NCI-H82 (cell line): ENCODE measurements around the gene GSS.

Experiments
- DNase-seq: peaks from one replicate; lab custom pipeline; 2025; lab: John Stamatoyannopoulos, UW

GSS gene

GRCh38 chr20:34955231-34956040, at the start of gene GSS, which contains the start of gene MYH7B:
TSS of gene GSS (minus strand) at chr20:34955806. CDS start at chr20:34951852, 3,954 bp downstream.
TSS of gene MYH7B (plus strand) at chr20:34955868. CDS start at chr20:34978006, 22,138 bp downstream.
- DNase-seq: peak; percentile 100

GRCh38 chr20:35004749-35005462, 49.3 kb upstream of the GSS start:
- no peak for DNase-seq

GRCh38 chr20:35004051-35004725, 48.6 kb upstream of the GSS start:
- no peak for DNase-seq

GRCh38 chr20:35003211-35004031, 47.8 kb upstream of the GSS start:
- no peak for DNase-seq

GRCh38 chr20:35002426-35003210, 47.0 kb upstream of the GSS start:
- no peak for DNase-seq

- peak; percentile 15 for DNase-seq
Observed at GRCh38 chr20:35001596-35002362, 46.2 kb upstream of the GSS start.

- DNase-seq: no peak
Observed at GRCh38 chr20:35000922-35001595, 45.5 kb upstream of the GSS start.

- no peak for DNase-seq
Observed at GRCh38 chr20:35000311-35000921, 44.8 kb upstream of the GSS start.

- DNase-seq: no peak
Observed at GRCh38 chr20:34999782-35000181, 44.2 kb upstream of the GSS start.

GRCh38 chr20:34999021-34999451, 43.4 kb upstream of the GSS start:
- DNase-seq: no peak

- DNase-seq: no peak
Observed at GRCh38 chr20:34998331-34998950, 42.8 kb upstream of the GSS start.

- no peak for DNase-seq
Observed at GRCh38 chr20:34997774-34998173, 42.2 kb upstream of the GSS start.

- no peak for DNase-seq
Observed at GRCh38 chr20:34997131-34997561, 41.5 kb upstream of the GSS start.

- no peak for DNase-seq
Observed at GRCh38 chr20:34996243-34997028, 40.8 kb upstream of the GSS start.

GRCh38 chr20:34995696-34996095, 40.1 kb upstream of the GSS start:
- no peak for DNase-seq

- no peak for DNase-seq
Observed at GRCh38 chr20:34995192-34995591, 39.6 kb upstream of the GSS start.

- no peak for DNase-seq
Observed at GRCh38 chr20:34994509-34995131, 39.0 kb upstream of the GSS start.
